Activated naive CD8-positive, alpha-beta T cell treated with anti-CD3 and anti-CD28 coated beads, Interleukin-2, amount 50 U/mL, for 16 hours (primary cell): ENCODE data around the gene AP4M1.
"Not testable (repeated sequence)": the region's sequence is repeated elsewhere in the genome, so short reads cannot be mapped to it uniquely, and the experiment has no call there.

ENCODE experiments used
- DNase-seq: peaks from one replicate; pipeline ENCODE4 v3.0.0-alpha.2; 2020; ENCODE audit warnings: low read depth, low spot score

AP4M1 gene

GRCh38 chr7:100107890-100108289, 6.4 kb downstream of the AP4M1 start:
- DNase-seq, result no peak

DNA sequence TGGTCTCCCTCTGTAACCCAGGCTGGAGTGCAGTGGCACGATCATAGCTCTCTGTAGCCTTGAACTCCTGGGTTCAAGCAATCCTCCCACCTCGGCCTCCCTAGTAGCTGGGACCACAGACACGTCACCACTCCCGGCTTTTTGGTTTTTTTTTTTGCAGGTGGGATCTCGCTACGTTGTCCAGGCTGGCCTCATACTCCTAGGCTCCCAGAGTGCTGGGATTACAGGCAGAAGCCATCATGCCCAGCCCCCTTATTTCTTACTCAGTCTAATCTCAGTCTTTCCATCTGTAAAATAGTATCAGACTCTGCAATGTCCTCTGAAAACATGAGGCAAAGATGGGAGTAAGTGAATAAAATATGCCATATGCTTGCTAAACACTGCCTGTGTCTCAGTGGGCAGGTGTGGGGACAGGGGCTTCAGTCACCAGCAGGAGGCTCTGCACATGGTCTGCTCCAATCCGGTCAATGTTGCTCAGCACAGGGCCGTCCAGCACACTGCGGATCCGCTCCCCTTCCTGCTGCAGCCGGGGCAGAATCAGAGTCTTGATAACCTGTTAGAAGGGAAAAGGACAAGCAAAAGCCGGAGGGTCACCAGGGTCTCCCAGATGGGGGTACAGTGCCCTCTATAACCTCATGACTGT, 8.2 kb downstream of the AP4M1 start:
- DNase-seq, result no peak

DNA sequence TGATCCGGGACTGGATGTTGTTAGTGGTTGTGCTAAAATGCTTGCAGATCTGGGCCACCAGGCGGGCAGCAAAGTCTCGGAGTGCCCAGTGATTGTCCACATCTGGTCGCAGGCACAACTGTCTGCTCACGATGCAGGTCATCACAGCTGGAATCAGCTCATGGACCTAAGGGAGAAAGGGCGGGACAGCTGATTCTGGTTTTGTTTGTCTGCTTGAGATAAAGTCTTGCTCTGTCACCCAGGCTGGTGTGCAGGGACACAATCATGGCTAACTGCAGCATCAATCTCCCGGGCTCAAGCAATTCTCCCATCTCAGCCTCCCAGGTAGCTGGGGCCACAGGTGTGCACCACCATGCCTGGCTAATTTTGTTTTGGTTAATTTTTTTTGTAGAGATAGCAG, 9.7 kb downstream of the AP4M1 start:
- no peak for DNase-seq

DNA sequence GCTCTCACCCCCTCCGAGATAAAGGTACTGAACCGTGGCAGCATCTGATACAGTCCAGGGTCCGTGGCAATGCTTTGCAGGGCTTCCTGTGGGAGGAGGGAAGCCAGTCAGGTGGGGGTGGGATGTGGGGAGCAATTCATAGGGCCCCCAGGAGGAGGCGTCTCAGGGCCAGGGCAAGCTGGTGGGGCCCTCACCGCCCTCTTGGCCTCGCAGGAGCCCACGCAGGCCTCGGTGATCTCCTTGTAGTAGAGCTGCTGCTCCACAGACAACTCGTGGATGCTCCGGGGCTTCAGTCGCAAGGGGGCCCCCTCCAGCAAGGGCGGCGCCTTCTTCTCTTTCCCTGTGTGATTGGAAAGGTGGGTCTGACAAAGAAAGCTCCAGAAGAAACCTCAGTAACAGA, 10.5 kb downstream of the AP4M1 start:
- no peak for DNase-seq

GRCh38 chr7:100115026-100115425, 13.6 kb downstream of the AP4M1 start:
- DNase-seq, result no peak

GRCh38 chr7:100118388-100119071, 17.1 kb downstream of the AP4M1 start:
- no peak for DNase-seq

- DNase-seq, result peak; percentile 83
Observed at GRCh38 chr7:100119072-100119969, 17.9 kb downstream of the AP4M1 start, which contains the start of the genes CNPY4 and TAF6. TSS of gene CNPY4 (plus strand) at chr7:100119634. CDS start at chr7:100119745, 111 bp downstream. TSS of gene TAF6 (minus strand) at chr7:100119358. CDS start at chr7:100114209, 5,149 bp downstream.

DNA sequence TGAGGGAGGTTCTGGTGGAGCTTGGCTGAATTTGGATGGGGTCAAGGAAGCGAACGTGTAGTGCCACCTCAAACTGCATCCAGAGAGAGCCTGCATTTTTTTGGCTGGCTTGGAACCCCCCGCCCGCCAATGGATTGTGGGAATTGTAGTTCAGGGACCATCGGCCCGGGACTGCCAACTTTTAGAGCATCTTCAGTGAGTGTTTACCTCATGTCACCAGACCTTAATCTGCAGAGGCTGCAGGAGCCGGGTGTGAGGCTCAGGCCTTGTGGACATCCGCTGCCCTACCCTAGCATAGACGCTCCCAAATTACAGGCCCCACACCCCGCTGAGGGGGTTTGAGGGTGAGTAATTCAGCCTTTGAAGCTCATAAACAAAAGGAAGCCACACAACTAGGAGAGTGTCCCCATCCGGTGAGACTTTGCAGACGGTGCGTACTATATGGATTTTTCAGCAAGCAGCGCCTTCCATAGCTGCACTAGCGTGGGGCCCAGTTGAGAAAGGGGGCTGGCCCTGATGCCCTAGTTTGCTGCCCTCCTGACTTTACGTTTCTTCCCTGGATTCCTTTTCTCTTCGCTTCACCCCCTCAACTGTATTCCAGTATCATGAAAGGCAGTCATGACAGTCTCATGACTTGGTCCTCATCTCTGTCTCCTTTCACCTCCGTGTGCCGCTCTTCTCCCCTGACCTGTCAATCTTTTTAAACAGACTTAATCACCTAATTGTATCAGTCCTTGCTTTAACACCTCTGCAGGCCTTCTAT, 18.7 kb downstream of the AP4M1 start:
- peak; percentile 43 for DNase-seq

DNA sequence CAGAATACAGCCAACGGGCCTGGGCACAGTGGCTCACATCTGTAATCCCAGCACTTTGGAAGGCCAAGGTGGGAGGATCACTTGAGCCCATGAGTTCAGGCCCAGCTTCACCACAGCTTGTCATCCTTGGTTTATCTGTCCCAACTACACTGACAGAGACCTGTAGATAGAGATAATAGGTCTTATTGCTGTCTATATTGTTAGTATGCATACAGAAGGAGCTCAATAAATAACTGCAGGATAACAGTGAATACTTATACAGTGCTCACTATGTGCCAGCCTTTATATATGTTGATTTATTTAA, 19.2 kb downstream of the AP4M1 start:
- DNase-seq, result no peak

GRCh38 chr7:100122067-100122466, 20.6 kb downstream of the AP4M1 start:
- no peak for DNase-seq

- no peak for DNase-seq
Observed at GRCh38 chr7:100122568-100122967, 21.1 kb downstream of the AP4M1 start.

- no peak for DNase-seq
Observed at GRCh38 chr7:100124301-100125230, 23.1 kb downstream of the AP4M1 start.

GRCh38 chr7:100126239-100126930, 24.9 kb downstream of the AP4M1 start:
- no peak for DNase-seq

GRCh38 chr7:100126931-100127865, 25.8 kb downstream of the AP4M1 start, which contains the start of gene MBLAC1:
TSS of gene MBLAC1 (plus strand) at chr7:100126967. CDS start at chr7:100127396, 429 bp downstream.
- DNase-seq, result peak; percentile 82

DNA sequence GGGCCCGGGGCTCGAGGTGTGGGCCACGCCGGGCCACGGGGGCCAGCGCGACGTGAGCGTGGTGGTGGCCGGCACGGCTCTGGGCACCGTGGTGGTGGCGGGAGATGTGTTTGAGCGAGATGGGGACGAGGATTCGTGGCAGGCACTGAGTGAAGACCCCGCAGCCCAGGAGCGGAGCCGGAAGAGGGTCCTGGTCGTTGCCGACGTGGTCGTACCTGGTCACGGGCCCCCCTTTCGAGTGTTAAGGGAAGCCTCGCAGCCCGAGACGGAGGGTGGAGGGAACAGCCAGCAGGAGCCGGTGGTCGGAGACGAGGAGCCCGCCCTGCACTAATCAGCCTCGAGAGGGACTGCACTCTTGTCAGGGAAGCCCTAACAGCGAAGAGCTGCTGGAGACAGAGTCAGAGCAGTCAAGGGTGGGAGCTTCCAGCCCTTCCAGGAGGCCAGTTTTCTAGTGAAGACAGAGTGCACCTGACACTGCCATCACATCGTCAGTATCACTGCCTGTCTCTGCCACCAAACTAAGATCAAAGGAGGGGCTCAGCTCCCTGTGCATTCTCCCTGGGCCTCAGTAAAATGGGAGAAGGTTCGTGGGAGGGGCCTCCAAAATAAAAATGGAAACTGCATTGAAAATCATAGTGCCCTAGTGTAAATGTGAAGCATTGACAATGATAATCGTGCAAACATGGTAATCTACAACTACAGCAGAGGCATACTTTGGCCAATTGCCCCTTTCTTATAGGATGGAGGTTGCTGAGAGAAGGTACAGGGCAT, 26.6 kb downstream of the AP4M1 start:
- no peak for DNase-seq

DNA sequence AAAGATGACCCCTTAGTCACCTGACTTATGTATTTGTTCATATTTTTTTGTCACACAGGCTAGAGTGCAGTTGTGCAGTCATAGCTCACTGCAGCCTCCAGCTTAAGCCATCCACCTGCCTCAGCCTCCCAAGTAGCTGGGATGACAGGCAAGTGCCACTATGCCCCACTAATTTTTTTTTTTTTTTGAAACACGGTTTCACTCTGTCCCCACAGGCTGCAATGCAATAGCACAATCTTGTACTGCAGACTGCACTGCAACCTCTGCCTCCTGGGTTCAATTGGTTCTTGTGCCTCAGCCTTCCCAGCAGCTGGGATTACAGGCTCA, 27.2 kb downstream of the AP4M1 start:
- DNase-seq, result no peak

GRCh38 chr7:100130220-100130607, 28.8 kb downstream of the AP4M1 start:
- DNase-seq, result not testable (repeated sequence)
